HuH-7.5 (cell line): ENCODE measurements around the gene SOHLH1.

ENCODE experiments used
- DNase-seq: peaks from one replicate; pipeline ENCODE4 v3.0.0; 2011; ENCODE audit warnings: low spot score

Gene SOHLH1

GRCh38 chr9:135701959-135702721 is 2.9 kb upstream of the SOHLH1 start, which contains the start of gene KCNT1:
Gene KCNT1, plus strand, starts transcription at chr9:135702185. Its CDS starts 74 bp downstream, at chr9:135702259.
- DNase-seq = peak; percentile 97

GRCh38 chr9:135701067-135701958 is 2.0 kb upstream of the SOHLH1 start:
- DNase-seq = no peak

GRCh38 chr9:135700525-135700924 is 1.2 kb upstream of the SOHLH1 start:
- DNase-seq = no peak

GRCh38 chr9:135698767-135699166 is 514 bp downstream of the SOHLH1 start:
- no peak for DNase-seq

GRCh38 chr9:135698236-135698635 is 1.0 kb downstream of the SOHLH1 start:
- no peak for DNase-seq

- no peak for DNase-seq
These were observed 2.1 kb downstream of the SOHLH1 start for GRCh38 chr9:135697226-135697625.

GRCh38 chr9:135696446-135696845 is 2.8 kb downstream of the SOHLH1 start:
- DNase-seq = no peak

GRCh38 chr9:135695642-135696041 is 3.6 kb downstream of the SOHLH1 start:
- DNase-seq = no peak

- no peak for DNase-seq
These were observed 4.2 kb downstream of the SOHLH1 start for GRCh38 chr9:135695036-135695435.

GRCh38 chr9:135694414-135694813 is 4.9 kb downstream of the SOHLH1 start:
- no peak for DNase-seq

- no peak for DNase-seq
These were observed 5.5 kb downstream of the SOHLH1 start for GRCh38 chr9:135693771-135694170.

GRCh38 chr9:135693265-135693664 is 6.0 kb downstream of the SOHLH1 start:
- no peak for DNase-seq

GRCh38 chr9:135692410-135692809 is 6.9 kb downstream of the SOHLH1 start:
- no peak for DNase-seq

- no peak for DNase-seq
These were observed 8.3 kb downstream of the SOHLH1 start for GRCh38 chr9:135690836-135691570.

GRCh38 chr9:135689011-135689410 is 10.3 kb downstream of the SOHLH1 start:
- DNase-seq = no peak

- no peak for DNase-seq
These were observed 12.1 kb downstream of the SOHLH1 start for GRCh38 chr9:135687216-135687615.

GRCh38 chr9:135684691-135685090 is 14.6 kb downstream of the SOHLH1 start:
- no peak for DNase-seq

GRCh38 chr9:135683401-135684034 is 15.8 kb downstream of the SOHLH1 start:
- DNase-seq = no peak

- no peak for DNase-seq
These were observed 18.1 kb downstream of the SOHLH1 start for GRCh38 chr9:135681161-135681560.

GRCh38 chr9:135680056-135680455 is 19.2 kb downstream of the SOHLH1 start:
- DNase-seq = no peak

GRCh38 chr9:135678236-135679017 is 20.9 kb downstream of the SOHLH1 start:
- DNase-seq = no peak
